GM23338 (cell line): Measurements from ENCODE around the gene H2AZ1.

Experiments
- CREB1 ChIP-seq: fragments of 250-450 bp; sonication (Bioruptor Pico); IDR thresholded peaks from 2 replicates; pipeline ENCODE4 v1.5.0; 2020; ENCODE audit warnings: low read depth, mild to moderate bottlenecking, moderate library complexity
- CTCF ChIP-seq, 2 experiments: fragments of 200-600 bp in 1 of 2; sonication (generic) in 1 of 2; conservative IDR thresholded peaks; 2 replicates each; pipeline versions ENCODE4 v1.5.1 to v1.6.1; 2016 to 2017; ENCODE audit warnings: antibody characterized with exemption in 2 of 2, low read depth in 2 of 2, mild to moderate bottlenecking in 2 of 2, moderate library complexity in 1 of 2
- ETS1 ChIP-seq: IDR thresholded peaks from 2 replicates; pipeline ENCODE4 v1.6.1; 2016; ENCODE audit warnings: antibody characterized with exemption
- EZH2 ChIP-seq: fragments of 200-600 bp; sonication (generic); IDR thresholded peaks from one replicate; pipeline ENCODE4 v1.8.0; 2017; ENCODE audit warnings: antibody characterized with exemption, mild to moderate bottlenecking, low read depth; ENCODE audit not compliant: unreplicated experiment
- EZH2phosphoT487 ChIP-seq: fragments of 200-600 bp; sonication (generic); IDR thresholded peaks from one replicate; pipeline ENCODE4 v1.8.1; 2018; ENCODE audit warnings: antibody characterized with exemption; ENCODE audit not compliant: unreplicated experiment
- JUNB ChIP-seq: IDR thresholded peaks from one replicate; pipeline ENCODE4 v1.6.1; 2016; ENCODE audit warnings: antibody characterized with exemption; ENCODE audit not compliant: unreplicated experiment
- NANOG ChIP-seq: IDR thresholded peaks from 2 replicates; pipeline ENCODE4 v1.6.1; 2016; ENCODE audit warnings: antibody characterized with exemption, borderline replicate concordance
- POLR2AphosphoS5 ChIP-seq: IDR thresholded peaks from 2 replicates; pipeline ENCODE4 v1.6.1; 2016; ENCODE audit warnings: antibody characterized with exemption, low read depth
- REST ChIP-seq: IDR thresholded peaks from one replicate; pipeline ENCODE4 v1.6.1; 2018; ENCODE audit warnings: antibody characterized with exemption; ENCODE audit not compliant: unreplicated experiment

- TF ChIP-seq EZH2 (no peak), CTCF (conservative IDR thresholded peaks at IDR 0.05; ENCODE audit: low read depth in 2 of 2) (no peak), POLR2AphosphoS5 (no peak), EZH2phosphoT487 (no peak), CREB1 (CRISPR knock-in tag) (no peak), ETS1 (no peak), NANOG (no peak), JUNB (no peak), REST (no peak)
Observed at GRCh38 chr4:99987681-99988080, 37.6 kb upstream of the H2AZ1 start.
